AG08396 (cell line): ENCODE measurements around the gene ZMPSTE24.
A peak's percentile ranks its signal among the peaks of the same experiment; 100 is the strongest.

Source experiments
- DNase-seq: peaks from one replicate; pipeline ENCODE4 v3.0.0; 2012; ENCODE audit warnings: low spot score, mixed read lengths

The ZMPSTE24 gene

DNA sequence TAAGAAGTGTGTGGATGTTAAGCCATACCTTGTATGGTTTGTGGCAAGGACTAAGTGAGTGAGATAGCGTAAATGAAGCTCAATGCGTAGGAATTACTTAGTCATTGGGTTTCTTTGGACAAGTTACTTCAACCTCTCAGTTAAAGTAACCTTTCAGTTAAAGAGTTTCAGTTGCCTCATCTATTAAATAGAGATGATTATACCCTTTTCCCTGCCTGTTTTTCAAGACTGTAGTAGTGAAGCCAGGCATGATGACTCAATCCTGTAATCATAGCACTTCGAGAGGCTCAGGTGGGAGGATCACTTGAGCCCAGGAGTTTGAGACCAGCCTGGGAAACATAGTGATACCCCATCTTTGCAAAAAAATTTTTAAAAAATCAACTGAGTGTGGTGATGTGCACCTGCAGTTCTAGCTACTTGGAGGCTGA lies 6.3 kb downstream of the ZMPSTE24 start:
- no peak for DNase-seq

GRCh38 chr1:40265298-40265697 lies 7.3 kb downstream of the ZMPSTE24 start:
- DNase-seq, result no peak

GRCh38 chr1:40265919-40266318 lies 7.9 kb downstream of the ZMPSTE24 start:
- DNase-seq, result no peak

DNA sequence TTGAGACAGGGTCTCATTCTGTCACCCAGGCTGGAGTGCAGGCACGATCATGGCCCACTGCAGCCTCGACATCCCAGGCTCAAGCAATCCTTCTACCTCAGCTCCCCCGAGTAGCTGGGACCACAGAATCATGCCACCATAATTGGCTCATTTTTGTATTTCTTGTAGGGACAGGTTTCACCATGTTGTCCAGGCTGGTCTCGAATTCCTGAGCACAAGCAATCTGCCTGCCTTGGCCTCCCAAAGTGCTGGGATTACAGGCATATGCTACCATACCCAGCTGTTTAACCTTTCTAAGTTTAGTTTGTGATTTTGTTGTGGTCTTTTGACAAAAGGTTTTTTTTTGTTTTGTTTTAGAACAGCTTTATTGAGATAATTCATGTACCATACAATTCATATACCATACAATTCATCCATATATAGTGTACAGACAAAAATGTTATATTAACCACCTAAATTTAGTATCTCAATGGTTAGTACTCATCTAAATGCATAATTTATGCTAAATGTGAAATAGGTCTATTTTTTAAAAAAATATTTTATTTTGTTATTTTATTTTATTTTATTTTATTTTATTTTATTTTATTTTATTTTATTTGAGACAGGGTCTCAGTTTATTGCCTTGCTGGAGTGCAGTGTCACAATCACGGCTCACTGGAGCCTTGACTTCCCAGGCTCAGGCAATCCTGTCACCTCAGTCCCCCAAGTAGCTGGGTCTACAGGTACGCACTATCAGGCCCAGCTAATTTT lies 8.9 kb downstream of the ZMPSTE24 start:
- no peak for DNase-seq

GRCh38 chr1:40267767-40268187 lies 9.7 kb downstream of the ZMPSTE24 start:
- DNase-seq, result peak; percentile 76

DNA sequence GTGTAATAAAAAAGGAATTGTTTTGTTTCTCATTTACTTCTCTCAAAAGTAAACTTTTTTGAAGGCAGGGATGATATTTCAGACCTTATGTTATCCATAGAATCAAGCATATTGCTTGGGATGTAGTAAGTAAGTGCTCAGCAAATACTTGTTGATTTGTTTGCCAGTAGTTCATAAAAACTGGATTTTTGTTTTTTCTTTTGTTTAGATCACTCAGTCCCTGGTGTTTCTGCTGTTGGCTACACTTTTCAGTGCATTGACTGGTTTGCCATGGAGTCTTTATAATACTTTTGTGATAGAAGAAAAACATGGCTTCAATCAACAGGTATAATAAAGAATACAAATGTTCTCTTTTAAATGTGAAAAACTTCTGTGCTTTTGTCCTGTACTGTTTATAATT lies 10.2 kb downstream of the ZMPSTE24 start:
- DNase-seq, result no peak

DNA sequence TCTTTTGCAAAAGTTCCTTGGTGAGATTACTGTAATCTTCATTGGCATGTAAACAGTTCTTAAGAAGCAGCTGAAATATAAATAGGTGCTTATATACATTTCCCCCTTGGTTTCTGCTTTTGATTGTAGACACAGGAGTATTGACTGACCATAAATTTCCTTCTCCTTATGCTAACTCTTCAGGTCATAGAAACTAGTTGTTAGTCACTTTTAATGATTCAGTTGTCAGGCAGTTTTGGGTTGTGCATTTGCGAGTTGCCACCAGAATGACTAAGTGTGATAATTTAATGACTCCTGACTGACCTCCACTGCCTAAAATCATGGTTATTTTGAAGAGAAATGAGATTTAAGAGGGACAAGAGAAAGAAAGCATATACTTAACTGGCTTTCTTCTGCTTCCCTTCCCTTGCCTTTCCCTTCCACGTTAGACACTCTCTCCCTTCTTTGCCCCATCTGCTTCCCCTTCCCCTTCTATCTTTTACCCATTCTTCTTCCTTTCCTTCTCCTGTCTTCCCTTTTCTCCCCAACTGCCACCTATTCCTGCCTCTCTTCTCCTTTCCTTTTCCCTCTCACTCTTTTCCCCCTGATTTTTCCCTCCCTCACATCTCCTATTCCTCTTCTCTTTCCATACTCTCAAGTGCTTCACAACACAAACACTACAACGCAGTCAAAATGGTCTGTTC lies 12.3 kb downstream of the ZMPSTE24 start:
- DNase-seq, result peak; percentile 20

DNA sequence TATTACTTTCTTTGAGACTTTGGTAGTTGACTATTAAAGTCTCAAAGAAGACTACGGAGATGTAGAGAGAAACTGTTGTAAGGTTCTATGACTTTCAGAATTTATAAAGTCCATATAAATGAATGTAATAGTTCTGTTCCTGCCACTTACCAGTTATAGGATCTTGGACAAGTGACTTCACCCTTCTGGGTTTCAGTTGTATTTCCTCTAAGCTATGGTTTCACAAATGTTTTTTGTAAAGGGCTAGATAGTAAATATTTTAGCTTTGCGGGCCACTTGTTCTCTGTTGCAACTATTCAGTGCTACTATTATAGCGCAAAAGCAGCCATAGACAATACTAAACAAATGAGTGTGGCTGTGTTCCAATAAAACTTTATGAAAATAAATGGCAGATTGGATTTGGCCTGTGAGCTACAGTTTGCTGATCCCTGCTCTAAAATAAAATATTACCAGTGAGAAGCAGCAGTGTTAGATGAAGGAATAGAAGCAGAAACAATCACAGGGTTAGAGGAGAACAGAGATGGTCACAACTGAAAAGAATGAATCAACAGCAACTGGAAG lies 14.7 kb downstream of the ZMPSTE24 start:
- DNase-seq, result no peak

GRCh38 chr1:40273547-40274166 lies 15.6 kb downstream of the ZMPSTE24 start:
- no peak for DNase-seq

- DNase-seq, result no peak
Measured at GRCh38 chr1:40274331-40274730, 16.3 kb downstream of the ZMPSTE24 start.

GRCh38 chr1:40276122-40276521 lies 18.1 kb downstream of the ZMPSTE24 start:
- DNase-seq, result no peak

- DNase-seq, result no peak
Measured at GRCh38 chr1:40281853-40282252, 23.8 kb downstream of the ZMPSTE24 start.

DNA sequence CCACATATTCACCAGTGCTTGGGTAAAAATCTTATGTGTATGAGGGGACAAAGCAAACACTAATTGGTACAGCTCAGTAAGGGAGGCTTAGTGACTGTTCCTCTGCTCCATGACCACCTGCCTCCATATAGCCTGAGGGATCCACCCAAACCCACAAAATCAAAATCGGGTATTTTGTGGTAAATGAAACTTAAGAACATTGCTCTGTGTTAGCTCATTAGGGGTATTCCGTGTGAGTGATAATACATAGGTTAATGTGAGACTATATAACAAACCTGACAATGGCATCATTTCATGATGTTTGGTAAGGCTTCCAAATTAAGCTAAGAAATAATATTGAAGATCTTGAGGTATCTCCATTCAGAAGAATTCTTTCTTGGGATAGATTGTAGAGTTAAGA lies 33.3 kb downstream of the ZMPSTE24 start:
- DNase-seq, result no peak

GRCh38 chr1:40299366-40300248 lies 41.6 kb downstream of the ZMPSTE24 start:
- no peak for DNase-seq

DNA sequence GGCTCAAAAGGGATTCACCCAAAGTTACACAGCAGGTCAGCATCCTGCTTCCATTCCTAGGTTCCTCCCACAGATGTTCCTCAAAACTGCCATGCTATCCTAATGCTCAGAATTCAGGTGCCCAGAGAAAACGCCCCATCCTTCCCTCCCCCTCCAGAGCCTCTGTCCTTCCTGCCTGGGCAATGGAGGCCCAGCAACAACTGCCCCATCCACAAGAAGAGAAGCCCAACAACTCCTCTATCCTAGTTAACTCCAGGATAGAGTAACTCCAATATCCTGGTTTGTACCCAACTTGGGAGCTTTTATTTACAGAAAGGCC lies 42.2 kb downstream of the ZMPSTE24 start:
- DNase-seq, result no peak

DNA sequence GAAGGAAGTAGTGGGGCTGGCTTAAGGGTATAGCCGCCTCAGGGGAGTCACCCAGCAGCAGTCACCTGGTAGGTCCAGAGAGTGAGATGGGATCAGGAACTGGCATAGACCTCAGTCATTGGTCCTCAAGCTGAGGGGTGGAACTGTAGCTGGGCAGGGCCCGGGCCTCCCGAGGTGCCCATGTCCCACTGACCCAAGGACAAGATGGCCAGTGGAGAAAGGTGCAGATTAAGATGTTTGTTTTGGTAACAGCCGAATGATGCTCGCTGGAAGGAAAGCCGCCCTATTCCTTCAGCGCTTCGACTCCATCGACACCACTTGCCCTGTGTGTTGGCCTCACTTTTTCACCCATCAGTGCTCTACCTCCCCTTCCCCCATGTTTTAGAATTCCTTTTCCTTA lies 42.6 kb downstream of the ZMPSTE24 start:
- no peak for DNase-seq

DNA sequence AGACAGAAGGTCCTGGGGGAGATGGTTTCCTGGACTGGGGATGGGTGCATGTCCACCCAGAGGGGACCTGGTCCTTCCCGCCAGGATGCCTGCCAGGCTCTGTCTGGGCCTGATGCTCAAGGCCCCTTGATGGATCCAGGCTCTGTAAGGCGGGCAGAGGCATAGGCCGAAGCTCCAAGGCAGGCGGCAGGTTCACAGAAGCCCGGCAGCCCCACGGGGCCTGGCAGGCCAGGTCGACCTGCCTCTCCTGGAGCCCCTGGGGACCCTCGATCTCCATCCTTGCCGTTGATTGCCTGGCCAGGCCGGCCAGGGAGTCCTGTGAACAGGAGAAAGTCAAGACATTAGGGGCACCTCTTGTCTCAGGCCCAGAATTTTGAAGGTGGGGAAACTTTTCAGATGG lies 43.0 kb downstream of the ZMPSTE24 start:
- DNase-seq, result no peak

GRCh38 chr1:40301541-40302299 lies 43.7 kb downstream of the ZMPSTE24 start:
- no peak for DNase-seq

DNA sequence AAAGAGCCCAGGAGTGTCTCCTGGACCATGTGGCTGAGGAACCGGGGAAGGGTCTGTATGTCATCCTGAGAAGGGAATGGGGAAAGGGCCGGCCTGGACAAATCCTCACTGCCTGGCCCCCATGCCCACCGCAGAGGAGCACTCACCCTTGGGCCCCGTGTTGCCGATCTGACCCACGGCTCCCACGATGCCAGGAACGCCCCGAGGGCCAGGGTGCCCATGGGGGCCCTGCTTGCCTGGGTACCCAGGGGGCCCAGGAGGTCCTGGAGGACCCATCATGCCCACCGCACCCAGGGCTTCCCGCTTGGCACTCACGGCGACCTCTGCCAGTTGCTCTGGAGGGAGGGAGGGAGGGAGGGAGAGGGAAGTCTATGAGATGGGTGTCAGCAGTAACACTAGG lies 44.4 kb downstream of the ZMPSTE24 start:
- DNase-seq, result no peak

DNA sequence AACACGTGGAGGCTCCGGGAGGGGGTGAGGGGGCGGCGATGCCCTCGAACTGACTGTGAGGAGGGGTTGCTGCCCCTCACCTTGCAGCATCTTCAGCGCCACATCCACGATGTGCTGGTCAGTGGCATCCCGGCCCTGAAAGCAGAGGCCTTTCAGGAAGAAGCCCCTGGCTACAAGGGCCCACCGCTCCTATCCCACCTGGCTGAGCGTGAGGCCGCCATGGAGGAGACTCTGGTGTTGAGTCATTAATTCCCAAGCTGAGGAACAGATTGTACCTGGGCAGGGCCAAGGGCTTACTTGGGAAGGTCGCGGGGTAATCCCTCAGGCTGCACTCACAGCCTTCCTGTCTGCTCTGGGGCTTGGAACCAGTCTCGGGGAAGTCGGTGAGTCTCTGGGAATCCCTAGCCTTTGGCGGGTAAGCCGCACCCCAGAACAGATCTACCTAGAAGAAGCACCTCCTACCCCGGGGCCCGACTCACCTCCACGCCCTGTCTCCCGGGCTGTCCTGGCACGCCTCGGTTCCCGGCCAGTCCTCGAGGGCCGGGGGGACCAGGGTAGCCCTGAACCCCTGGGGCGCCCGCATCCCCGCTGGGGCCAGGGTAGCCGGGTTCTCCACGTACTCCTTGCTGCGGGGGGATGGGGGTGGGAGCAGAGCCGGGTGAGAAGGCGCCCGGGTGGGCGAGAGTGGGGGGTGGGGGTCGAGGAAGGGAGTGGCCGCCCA lies 45.2 kb downstream of the ZMPSTE24 start:
- DNase-seq, result no peak

DNA sequence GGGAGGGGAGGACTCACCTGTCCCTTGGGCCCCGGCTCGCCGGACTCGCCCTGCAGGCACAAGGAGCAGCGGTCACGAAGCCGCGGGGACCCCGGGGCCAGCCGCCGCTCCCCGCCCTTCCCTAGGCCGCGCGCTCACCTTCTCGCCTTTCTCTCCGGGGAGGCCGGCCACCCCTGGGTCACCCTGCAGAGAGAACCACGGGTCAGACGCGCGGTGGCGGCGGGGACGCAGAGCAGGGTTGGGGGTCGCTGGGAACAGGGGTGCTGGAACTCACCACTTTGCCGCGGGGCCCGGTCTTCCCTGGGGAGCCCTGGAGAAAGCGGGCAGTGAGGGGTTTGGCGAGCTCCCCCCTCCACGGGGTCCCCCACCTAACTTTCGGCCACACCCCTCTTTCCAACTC lies 45.8 kb downstream of the ZMPSTE24 start:
- no peak for DNase-seq
